Stromal cell of bone marrow (primary cell): ENCODE measurements around the gene SIDT1.

Experiments used
- DNase-seq: peaks from one replicate; pipeline ENCODE4 v3.0.0-alpha.2; 2012; ENCODE audit warnings: low read depth

Gene SIDT1

DNA sequence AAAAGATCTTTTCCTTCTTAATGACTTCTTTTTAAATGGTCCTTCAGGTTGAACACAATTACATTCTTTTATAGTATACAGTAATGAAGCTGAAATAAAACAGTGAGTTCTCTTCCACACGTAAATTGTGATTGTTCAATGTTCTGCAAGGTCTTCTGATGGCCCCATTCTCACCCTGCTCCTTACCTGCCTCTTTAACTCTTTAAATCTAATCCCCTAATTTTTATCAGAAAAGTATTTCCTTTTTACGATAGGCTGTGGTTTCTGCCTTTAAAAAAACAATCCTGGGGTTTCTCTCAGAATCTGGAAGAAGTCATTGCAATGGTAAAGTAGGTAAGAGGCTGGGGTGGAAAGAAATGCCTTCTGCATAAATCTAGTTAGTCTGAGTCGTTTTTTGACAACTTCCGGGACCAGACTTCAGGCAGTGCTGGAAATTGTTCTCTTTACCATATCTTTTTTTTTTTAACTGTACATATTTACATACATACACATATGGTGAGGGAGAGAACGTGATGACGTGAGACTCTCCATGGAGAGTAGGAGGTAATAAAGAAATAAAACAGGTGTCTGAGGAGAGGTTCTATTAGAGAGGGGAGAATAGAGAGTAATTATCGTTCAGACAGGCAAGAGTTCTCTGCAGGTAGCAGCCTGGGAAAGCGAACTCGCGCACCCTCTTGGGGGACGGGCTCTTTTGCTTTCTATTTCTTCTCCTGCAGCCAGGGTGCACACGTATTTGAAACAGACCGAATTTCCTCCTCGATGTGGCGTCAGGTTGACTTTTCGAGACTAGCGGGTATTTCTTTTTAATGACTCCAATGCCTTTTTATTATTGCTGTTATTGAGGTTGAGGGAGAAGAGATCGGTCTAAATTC, at the start of gene SIDT1:
Gene SIDT1, plus strand, starts transcription at position 730 of the 872 bp plus-strand sequence. CDS start 467 bp downstream, outside the sequence.
- no peak for DNase-seq

- DNase-seq = no peak
Measured at GRCh38 chr3:113485161-113485609, 47.2 kb upstream of the SIDT1 start.

- DNase-seq = peak; percentile 9
Measured at GRCh38 chr3:113495035-113495434, 37.3 kb upstream of the SIDT1 start.

GRCh38 chr3:113496924-113497323, 35.4 kb upstream of the SIDT1 start:
- DNase-seq = peak; percentile 13

DNA sequence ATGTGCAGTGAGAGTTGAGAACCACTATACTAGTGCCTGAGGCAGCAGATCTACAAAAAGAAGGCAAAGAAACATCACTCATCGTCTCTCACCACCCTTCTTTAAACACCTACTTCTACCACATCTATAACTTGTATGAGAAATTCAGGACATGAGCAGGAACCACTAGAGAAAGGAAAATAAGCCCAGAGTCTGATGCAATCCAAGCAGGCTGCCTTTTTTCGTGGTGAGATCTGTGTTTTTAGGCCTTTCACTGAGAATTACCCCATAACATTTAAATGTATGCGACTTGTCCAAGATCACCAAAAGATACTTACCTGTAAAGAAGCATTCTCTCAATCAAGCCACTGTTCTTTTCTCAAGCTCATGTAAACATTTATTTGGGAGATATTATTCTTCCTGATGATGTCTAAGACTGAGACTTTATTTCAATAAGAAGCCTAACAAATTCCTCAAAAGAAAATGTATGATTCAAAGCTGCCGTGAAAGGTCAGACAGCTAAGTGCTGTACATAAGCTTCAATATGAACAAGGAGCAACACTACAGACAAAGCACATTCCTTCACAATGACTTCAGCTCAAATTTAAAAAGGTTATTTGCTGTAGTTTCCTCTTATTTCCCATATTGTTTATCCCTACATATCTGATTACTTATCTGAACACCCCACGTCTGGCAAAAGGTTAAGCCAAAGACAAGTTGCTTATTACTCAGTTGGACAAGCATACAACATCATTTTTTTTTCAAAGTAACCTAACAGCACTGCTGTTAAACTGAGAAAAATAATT, 33.9 kb upstream of the SIDT1 start:
- DNase-seq = no peak

DNA sequence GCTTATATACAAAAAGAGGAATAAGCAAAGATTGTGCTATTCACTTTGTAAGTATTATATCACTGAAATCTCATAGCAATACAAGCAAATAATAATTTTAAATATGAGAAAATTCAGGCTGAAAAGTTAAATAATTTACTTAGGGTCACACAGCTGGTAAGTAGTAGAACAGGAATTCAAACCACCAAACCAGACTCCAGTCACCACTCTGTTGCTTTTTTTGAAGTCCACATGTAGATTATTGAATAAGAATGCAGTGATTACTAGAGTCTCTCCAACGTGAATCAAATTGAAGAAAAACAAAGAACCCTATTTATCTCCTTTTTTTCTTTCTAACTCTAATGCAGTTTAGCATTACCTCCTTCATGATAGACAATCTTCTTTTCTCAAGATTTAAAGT, 33.3 kb upstream of the SIDT1 start:
- DNase-seq = no peak

DNA sequence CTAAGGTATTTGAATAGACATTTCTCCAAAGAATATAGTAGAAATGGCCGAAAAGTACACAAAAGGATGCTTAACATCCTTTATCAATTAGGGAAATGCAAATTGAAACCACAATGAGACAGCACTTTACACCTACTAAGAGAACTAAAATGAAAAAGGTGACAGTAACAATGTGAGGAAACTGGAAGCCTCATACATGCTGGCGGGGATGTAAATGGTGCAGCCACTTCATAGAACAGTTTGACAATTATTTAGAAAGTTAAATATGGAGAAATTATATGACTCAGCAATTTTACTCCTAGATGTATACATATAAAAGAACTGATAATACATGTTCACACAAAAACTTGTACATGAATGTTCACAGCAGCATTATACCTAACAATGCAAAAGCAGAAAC, 30.8 kb upstream of the SIDT1 start:
- no peak for DNase-seq

GRCh38 chr3:113505867-113506266, 26.5 kb upstream of the SIDT1 start:
- no peak for DNase-seq

DNA sequence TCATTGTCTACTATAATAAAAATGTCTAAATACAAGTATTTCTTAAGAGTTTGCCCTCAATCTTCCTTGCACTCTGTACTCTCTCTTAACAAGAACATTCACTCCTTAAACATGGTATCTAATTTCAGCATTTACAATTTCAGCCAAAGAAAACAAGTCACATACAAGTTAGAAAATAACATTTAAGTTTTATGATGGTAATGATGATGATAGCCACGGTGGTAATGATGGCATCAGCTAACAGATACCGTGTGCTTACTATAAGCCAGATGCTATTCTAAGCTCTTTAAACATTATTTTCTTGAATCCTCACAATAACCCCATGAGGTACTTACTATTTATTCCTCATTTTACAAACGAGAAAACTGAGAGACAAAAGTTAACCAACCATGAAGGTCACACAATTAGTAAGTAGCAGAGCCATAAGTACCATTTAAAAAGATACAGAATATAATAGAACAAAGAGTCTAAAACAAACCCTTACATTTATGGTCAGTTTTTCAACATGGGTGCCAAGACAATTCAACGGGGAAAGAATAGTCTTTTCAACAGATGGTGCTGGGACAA, 24.8 kb upstream of the SIDT1 start:
- DNase-seq = no peak

DNA sequence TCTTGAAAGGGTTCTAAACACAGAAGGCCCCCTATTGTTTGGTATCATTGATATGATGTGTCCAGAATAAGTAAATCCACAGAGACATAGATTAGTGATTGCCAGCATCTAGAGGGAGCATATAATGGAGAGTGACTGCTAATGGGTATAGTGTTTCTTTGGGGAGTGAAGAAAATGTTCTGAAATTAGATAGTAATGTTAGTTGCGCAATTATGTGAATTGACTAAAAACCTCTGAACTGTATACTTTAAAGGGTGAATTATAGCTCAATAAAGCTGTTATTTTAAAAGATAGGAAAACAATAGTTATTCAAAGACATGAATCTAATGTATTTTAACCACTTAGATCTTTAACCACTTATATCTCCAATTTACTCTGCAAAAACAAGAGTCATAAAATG, 23.4 kb upstream of the SIDT1 start:
- no peak for DNase-seq

DNA sequence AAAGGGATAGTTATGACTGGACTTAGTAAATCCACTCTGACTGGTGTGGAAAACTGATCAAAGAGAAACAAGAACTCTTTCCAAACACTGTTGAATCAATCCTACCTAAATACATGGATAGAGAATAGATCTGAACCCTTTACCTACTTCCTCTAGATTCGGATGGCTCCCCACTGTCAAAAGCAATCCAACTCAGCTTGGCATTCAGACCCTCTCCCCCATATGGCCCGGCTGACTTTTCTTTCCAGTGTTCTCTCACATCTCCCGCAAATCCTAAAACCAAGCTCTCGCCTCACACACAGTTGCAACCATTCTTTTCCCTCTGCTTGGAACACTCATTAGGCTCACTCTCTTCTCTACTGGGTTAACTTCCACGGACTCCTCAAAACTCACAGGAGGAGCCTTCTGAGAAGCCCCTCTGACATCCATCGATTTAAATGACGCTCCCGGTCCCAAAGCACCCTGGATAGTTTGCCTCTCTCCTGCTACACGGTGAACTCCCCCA, 18.0 kb upstream of the SIDT1 start:
- no peak for DNase-seq

DNA sequence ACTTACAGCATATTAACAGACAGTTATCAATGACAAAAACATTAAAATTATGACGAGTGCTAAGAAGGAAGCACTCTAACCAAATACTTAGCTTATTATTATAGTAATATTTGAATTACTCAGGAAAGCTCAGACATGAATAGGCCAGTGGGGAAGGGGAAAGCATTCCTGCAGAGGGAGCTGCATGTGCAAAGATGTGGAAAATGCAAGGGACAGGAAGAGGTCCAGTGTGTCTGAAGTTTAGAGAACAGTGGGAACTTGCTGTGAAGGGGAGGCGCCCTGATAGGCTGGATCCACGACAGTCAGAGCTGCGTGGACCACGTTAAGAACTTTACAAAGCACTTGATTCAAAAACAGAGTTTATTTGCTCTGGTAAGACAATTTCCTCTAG, 16.2 kb upstream of the SIDT1 start:
- DNase-seq = no peak

DNA sequence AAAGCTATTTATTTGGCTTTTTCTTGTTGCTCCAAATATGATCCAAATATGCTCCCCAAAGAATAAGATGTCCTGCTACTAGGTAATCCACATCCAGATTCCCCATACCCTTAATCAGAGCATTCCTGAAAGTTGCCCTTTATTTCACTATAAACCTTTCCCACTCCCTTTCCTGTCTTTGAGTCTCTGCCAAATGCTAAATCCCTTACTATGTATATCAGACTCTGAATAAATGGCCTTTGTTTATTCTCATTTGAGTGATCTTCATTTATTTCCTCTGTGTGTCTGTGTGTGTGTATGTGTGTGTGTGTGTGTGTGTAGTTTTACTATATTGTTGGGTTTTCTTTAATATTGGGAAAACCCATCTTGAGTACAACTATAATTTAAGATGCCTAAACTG, 10.4 kb upstream of the SIDT1 start:
- DNase-seq = no peak

DNA sequence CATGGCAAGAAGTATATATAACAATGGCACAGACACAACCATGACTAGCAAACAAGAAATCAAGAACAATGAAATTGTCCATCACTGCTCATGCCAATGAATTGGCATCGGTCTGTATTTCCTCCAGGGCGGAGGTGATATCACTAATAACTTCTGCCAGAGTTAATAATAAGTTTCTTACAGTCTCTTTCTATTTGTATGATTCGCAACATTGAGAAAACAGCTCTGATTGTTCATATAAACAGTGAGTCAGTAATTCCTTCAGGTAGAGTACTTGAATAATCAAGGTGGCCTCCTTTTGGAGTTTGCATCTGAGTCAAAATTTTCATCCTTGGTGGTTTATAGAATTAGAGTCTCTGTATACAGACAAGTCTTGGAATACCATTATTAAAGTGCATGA, 9.1 kb upstream of the SIDT1 start:
- DNase-seq = no peak

DNA sequence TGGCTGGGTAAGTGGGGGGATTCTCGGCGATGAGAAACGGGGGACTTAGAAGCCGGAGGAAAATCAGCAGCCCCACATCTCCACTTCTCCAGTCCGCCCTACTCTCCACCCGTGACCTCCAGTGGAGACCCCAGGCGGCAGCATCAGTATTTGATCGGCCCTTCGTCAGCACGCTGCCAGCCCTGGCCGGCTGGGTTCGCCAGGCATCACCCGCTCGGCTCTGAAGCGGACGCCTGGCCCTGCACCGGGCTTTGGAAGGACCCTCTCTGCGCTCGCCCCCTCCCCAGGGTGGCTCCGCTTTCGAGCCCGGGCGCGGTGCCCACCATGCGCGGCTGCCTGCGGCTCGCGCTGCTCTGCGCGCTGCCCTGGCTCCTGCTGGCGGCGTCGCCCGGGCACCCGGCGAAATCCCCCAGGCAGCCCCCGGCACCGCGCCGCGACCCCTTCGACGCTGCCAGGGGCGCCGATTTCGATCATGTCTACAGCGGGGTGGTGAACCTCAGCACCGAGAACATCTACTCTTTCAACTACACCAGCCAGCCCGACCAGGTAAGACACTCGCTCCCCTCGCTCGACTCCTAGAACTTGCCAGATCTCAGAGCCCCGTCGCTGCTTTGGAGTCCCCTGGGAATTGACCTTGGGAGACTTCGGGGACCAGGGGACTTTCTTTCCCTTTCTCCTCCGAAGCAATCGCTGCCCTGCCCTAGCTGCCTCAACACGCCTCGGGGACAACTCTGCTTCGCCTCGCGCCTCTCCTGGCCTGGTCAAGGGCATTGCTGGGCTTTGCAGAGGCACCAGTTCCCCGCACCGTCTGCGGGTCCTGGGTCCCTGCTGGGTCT, 561 bp downstream of the SIDT1 start:
- DNase-seq = no peak

GRCh38 chr3:113533534-113533892, 1.2 kb downstream of the SIDT1 start:
- DNase-seq = no peak

DNA sequence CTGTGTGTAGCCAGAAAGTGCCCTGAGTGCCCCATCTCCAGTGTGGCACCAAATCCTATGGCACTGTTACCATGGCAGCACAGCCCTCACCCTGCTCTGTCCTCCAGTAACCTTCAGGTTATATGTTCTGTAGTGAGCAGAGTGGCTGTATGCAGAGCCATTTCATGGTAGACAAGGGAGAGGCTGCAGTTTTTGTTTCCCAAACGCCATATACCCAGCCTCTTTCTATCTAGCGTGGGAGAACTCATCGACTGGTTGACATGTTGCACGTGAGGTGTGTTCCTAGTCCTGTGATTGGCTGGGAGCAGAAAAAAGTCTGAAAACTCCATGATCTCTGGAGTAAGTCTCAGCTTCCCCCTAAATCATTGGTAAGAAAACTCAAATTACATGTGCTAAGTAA, 2.0 kb downstream of the SIDT1 start:
- no peak for DNase-seq

- no peak for DNase-seq
Measured at GRCh38 chr3:113535898-113536297, 3.5 kb downstream of the SIDT1 start.

DNA sequence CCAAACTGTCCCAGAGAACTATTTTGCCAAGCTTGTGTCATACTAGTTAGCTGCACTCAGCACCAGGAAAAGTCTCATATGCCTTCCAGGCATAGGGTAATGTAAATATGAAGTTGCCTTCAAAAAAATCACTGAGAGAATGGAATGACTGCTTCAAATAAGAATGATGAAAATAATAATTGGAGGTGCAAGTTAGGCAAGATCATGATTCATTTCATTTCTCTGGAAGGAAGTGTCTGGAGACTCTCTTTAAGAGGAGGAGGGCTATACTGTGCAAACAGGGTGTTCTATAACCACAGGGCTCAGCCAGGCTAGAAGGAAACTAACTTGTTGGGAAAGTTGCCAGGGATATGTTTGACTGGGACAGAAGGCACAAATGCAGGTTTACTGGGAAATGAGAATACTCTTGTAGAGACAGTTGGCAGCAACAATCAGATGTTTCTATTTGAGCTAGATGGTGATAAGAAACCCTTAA, 4.3 kb downstream of the SIDT1 start:
- no peak for DNase-seq

DNA sequence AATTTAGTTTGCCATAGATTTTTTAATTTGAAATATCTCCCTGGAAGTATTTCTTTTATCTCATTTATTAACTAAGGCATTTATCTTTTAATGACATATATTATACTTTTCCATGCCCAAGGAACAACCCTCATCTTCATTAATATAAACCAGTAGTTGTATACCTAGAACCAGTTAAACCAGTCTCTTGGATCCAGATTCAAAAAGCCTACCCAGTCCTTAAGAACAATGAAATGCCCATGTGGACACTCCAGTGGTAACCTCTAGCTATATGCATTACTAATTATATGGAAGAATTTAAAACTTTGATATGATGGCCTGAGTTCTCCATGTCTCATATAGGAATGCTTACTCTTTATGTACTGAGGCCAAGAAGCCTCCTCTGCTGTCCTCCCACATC, 4.8 kb downstream of the SIDT1 start:
- DNase-seq = no peak

DNA sequence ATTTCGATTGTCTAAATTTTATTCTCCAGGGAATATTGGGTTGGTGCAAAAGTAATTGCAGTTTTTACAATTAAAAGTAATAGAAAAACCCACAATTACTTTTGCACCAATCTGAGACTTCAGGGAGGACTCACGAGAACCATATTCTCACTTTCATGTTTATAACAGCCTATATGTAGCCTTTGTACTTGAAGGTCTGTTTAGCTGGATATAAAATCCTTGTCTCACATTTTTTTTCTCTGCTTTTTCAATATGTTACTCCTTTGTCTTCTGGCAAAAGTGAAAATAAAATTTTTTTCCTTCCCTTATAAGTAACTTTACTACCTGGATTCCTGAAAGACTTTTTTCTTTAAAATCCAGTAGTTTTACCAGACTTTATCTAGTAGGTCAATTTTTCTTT, 9.2 kb downstream of the SIDT1 start:
- no peak for DNase-seq

GRCh38 chr3:113545594-113545993, 13.2 kb downstream of the SIDT1 start:
- DNase-seq = no peak
